GM18951 (cell line): ENCODE measurements around the gene MGAT2.
A peak's percentile ranks its signal among the peaks of the same experiment; 100 is the strongest.

Source experiments
- POLR2A ChIP-seq: IDR thresholded peaks from 4 replicates; pipeline ENCODE4 v1.6.1; 2011; ENCODE audit warnings: mild to moderate bottlenecking; ENCODE audit not compliant: insufficient read length, insufficient read depth; ENCODE audit errors: extremely low read depth
- in situ Hi-C: fragments of 300-500 bp; cut with MboI; formaldehyde crosslinking; loops from one replicate; pipeline ENCODE4 v1.12.0; 2022; ENCODE audit warnings: low sequenced_read_pairs, mixed read lengths, inconsistent platforms; ENCODE audit not compliant: unreplicated experiment

Gene MGAT2

GRCh38 chr14:49621114-49621881 lies 699 bp downstream of the MGAT2 start:
- in situ Hi-C loops: no loop called here
- no peak for TF ChIP-seq POLR2A

GRCh38 chr14:49622022-49622607 lies 1.5 kb downstream of the MGAT2 start:
- TF ChIP-seq POLR2A: no peak
- in situ Hi-C loops: no loop called here

- in situ Hi-C loops: no loop called here
- TF ChIP-seq POLR2A: no peak
Measured at GRCh38 chr14:49623387-49623786, 2.8 kb downstream of the MGAT2 start.

- in situ Hi-C loops: no loop called here
- TF ChIP-seq POLR2A: no peak
Measured at GRCh38 chr14:49623941-49624839, 3.6 kb downstream of the MGAT2 start.

- peak; percentile 96 for TF ChIP-seq POLR2A
- in situ Hi-C loops: loop anchor here (25.0 kb wide), 1 partner anchor 478 kb away; the partner anchor contains the start of gene VCPKMT
Measured at GRCh38 chr14:49633640-49634546, 13.3 kb downstream of the MGAT2 start.

- in situ Hi-C loops: loop anchor here (25.0 kb wide), 1 partner anchor 478 kb away; the partner anchor contains the start of gene VCPKMT
Measured at GRCh38 chr14:49634547-49635334, 14.1 kb downstream of the MGAT2 start, which contains the start of gene DNAAF2. Gene DNAAF2, minus strand, starts transcription at chr14:49635244. Its CDS starts 95 bp downstream, at chr14:49635149.

GRCh38 chr14:49636866-49637265 lies 16.3 kb downstream of the MGAT2 start:
- no peak for TF ChIP-seq POLR2A
- in situ Hi-C loops: loop anchor here (25.0 kb wide), 1 partner anchor 475 kb away; the partner anchor contains the start of gene VCPKMT

More at GRCh38 chr14:49634547-49635334, 14.1 kb downstream of the MGAT2 start, which contains the start of gene DNAAF2:
- TF ChIP-seq POLR2A: no peak

GRCh38 chr14:49637534-49638078 lies 17.0 kb downstream of the MGAT2 start:
- no peak for TF ChIP-seq POLR2A
- in situ Hi-C loops: loop anchor here (25.0 kb wide), 1 partner anchor 475 kb away; the partner anchor contains the start of gene VCPKMT

GRCh38 chr14:49640540-49641417 lies 20.2 kb downstream of the MGAT2 start:
- TF ChIP-seq POLR2A: no peak
- in situ Hi-C loops: loop anchor here (25.0 kb wide), 1 partner anchor 472 kb away; the partner anchor contains the start of gene VCPKMT

- no peak for TF ChIP-seq POLR2A
- in situ Hi-C loops: loop anchor here (25.0 kb wide), 1 partner anchor 471 kb away; the partner anchor contains the start of gene VCPKMT
Measured at GRCh38 chr14:49641697-49642129, 21.1 kb downstream of the MGAT2 start.

- in situ Hi-C loops: loop anchor here (25.0 kb wide), 1 partner anchor 470 kb away; the partner anchor contains the start of gene VCPKMT
Measured at GRCh38 chr14:49642163-49642562, 21.6 kb downstream of the MGAT2 start.

More at GRCh38 chr14:49642163-49642562, 21.6 kb downstream of the MGAT2 start:
- TF ChIP-seq POLR2A: no peak
